SH-SY5Y (cell line): ENCODE measurements around the gene NLRP7.

ENCODE experiments used
- GATA2 ChIP-seq: IDR thresholded peaks from 2 replicates; pipeline ENCODE4 v1.6.1; 2011; ENCODE audit warnings: mild to moderate bottlenecking, low read depth, low read length
- GATA3 ChIP-seq: IDR thresholded peaks from 2 replicates; pipeline ENCODE4 v1.6.1; 2011; ENCODE audit warnings: low read depth, mild to moderate bottlenecking, low read length, moderate library complexity

DNA sequence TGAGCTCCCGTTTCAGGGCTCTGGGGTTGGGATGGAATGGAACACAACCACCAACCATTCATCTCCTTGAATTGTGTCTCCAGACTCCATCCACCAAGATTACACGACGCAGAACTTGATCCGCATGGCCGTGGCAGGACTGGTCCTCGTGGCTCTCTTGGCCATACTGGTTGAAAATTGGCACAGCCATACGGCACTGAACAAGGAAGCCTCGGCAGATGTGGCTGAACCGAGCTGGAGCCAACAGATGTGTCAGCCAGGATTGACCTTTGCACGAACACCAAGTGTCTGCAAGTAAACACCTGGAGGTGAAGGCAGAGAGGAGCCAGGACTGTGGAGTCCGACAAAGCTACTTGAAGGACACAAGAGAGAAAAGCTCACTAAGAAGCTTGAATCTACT, 57.8 kb downstream of the NLRP7 start:
- TF ChIP-seq GATA2 (no peak), GATA3 (no peak)
